ENCODE data around the gene TBL2.
"Not testable (repeated sequence)": the region's sequence is repeated elsewhere in the genome, so short reads cannot be mapped to it uniquely, and the experiment has no call there.

TBL2 gene

GRCh38 chr7:73541722-73542121 is 36.7 kb downstream of the TBL2 start:
- Histone ChIP-seq H3K27ac (no peak overlapping the region), H3K36me3 (peaks cover 83% of the 10 kb centered on the region), H3K4me3 (ENCODE audit: low read depth, low read length) (no peak overlapping the region), H3K27me3 (ENCODE audit: insufficient read depth, low read depth, severe bottlenecking) (no peaks in the 10 kb centered on the region), H3K9me3 (ENCODE audit: severe bottlenecking) (no peaks in the 10 kb centered on the region)
- DNase-seq = no peak
- TF ChIP-seq CTCF (IDR thresholded peaks at IDR 0.05; ENCODE audit: low read depth, low read length) = no peak

DNA sequence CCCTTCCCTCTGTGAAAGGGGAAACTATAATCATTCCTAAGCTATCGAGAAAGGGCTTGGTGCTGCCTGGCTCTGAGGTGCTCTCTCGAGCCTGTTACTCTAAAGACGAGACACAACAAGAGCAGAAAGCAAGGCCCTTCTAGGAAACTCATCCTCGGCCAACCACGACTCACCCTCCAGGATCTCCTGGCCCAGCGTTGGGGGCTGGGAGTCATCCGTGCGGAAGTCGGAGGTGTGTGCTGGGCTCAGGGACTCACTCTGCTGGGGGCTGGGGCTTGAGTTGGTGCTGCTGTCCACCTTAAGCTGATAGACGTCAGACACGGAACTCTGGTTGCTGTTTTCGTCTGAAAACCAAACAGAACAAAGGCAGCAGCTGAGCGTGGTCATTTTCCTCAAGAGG is 38.7 kb downstream of the TBL2 start:
- DNase-seq = no peak
- peaks cover 93% of the 10 kb centered on the region for H3K36me3 ChIP-seq
- H3K27ac ChIP-seq = no peak overlapping the region
- H3K27me3 ChIP-seq (ENCODE audit: insufficient read depth, low read depth, severe bottlenecking) = no peaks in the 10 kb centered on the region
- no peaks in the 10 kb centered on the region for H3K9me3 ChIP-seq (ENCODE audit: severe bottlenecking)
- no peak overlapping the region for H3K4me3 ChIP-seq (ENCODE audit: low read depth, low read length)
- no peak for TF ChIP-seq CTCF (IDR thresholded peaks at IDR 0.05; ENCODE audit: low read depth, low read length)

- not testable (repeated sequence) for H3K27ac ChIP-seq; H3K27me3 ChIP-seq (ENCODE audit: insufficient read depth, low read depth, severe bottlenecking); H3K4me3 ChIP-seq (ENCODE audit: low read depth, low read length); DNase-seq; H3K9me3 ChIP-seq (ENCODE audit: severe bottlenecking)
- peaks cover 90% of the 10 kb centered on the region for H3K36me3 ChIP-seq
Measured at GRCh38 chr7:73538510-73538909, 39.9 kb downstream of the TBL2 start.

DNA sequence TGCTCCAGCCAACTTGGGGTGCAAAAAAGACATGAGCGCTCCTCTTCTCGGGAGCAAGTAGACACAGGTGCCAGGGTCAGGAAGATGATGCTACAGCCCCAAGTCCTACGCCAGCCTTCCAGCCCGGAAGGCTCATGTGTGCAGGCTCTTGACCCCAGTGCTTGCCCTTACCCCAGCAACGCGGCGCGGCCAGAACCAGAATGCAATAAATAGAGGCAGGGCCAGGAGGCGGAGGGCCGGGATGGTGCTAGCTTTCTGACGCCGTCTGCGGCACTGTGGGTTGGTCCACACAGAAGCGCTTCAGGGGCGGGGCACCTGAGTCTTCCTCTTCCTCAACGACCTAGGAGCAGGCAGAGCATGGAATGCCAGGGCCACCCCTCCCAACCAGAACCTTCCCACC is 41.3 kb downstream of the TBL2 start:
- Histone ChIP-seq H3K4me3 (ENCODE audit: low read depth, low read length) (no peak overlapping the region), H3K27ac (no peak overlapping the region), H3K36me3 (peaks cover 87% of the 10 kb centered on the region), H3K27me3 (ENCODE audit: insufficient read depth, low read depth, severe bottlenecking) (no peaks in the 10 kb centered on the region), H3K9me3 (ENCODE audit: severe bottlenecking) (peaks cover 4% of the 10 kb centered on the region)
- DNase-seq = no peak
- no peak for TF ChIP-seq CTCF (IDR thresholded peaks at IDR 0.05; ENCODE audit: low read depth, low read length)

DNA sequence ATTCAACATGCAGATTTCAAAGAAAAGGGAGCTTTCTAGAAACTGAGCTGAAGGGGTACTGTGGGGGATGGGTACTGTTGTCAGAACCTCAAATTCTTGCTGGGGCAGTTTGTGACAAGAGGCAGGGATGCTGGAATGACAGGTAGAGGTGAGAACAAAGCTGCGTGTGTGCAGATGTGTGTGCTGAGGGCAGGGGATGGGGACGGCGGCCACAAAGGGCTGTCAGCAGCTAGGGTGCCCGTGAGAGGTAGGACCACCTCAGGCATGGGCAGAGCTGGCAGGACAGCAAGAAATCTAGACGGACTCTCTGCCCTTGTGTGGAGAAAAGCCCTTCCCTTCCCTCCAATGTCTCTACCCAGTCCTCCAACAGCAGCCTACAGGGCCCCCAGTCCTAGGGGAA is 41.9 kb downstream of the TBL2 start:
- no peak for TF ChIP-seq CTCF (IDR thresholded peaks at IDR 0.05; ENCODE audit: low read depth, low read length)
- no peak overlapping the region for H3K27ac ChIP-seq
- H3K9me3 ChIP-seq (ENCODE audit: severe bottlenecking) = peaks cover 4% of the 10 kb centered on the region
- no peak overlapping the region for H3K4me3 ChIP-seq (ENCODE audit: low read depth, low read length)
- peaks cover 83% of the 10 kb centered on the region for H3K36me3 ChIP-seq
- no peaks in the 10 kb centered on the region for H3K27me3 ChIP-seq (ENCODE audit: insufficient read depth, low read depth, severe bottlenecking)
- DNase-seq = no peak

DNA sequence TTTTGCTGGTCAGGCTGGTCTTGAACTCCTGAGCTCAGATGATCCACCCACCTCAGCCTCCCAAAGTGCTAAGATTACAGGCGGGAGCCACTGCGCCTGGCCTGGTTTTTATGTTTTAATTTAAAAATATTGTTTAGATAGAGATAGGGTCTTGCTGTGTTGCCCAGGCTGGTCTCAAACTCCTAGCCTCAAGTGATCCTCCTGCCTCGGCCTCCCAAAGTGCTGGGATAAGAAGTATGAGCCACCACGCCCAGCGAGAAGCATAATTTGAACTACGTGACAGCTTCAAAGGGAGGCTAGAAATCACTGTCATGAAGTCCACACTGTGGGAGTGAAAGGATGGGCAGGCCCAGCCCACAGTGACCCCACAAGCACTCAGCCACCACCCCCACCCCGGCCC is 42.5 kb downstream of the TBL2 start:
- not testable (repeated sequence) for DNase-seq
- H3K36me3 ChIP-seq = peaks cover 78% of the 10 kb centered on the region

DNA sequence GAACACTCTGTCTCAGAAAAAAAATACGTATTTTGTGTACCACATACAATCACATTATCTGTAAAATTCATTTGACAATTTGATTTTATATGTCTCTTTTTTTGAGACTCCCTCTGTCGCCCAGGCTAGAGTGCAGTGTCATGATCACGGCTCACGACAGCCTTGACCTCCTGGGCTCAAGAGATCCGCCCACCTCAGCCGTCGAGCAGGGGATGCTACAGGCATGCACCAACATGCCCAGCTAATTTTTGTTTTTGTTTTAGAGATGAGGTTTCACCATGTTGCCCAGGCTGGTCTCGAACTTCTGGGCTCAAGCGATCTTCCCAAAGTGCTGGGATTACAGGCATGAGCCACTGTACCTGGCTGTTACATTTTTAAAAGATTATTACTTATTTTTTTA is 44.6 kb downstream of the TBL2 start:
- no peak overlapping the region for H3K4me3 ChIP-seq (ENCODE audit: low read depth, low read length)
- no peak for TF ChIP-seq CTCF (IDR thresholded peaks at IDR 0.05; ENCODE audit: low read depth, low read length)
- H3K9me3 ChIP-seq (ENCODE audit: severe bottlenecking) = peaks cover 4% of the 10 kb centered on the region
- peaks cover 57% of the 10 kb centered on the region for H3K36me3 ChIP-seq
- H3K27ac ChIP-seq = peak overlapping the region; percentile 69
- H3K27me3 ChIP-seq (ENCODE audit: insufficient read depth, low read depth, severe bottlenecking) = no peaks in the 10 kb centered on the region
- DNase-seq = peak; percentile 41

More for the DNA sequence above, 42.5 kb downstream of the TBL2 start:
- not testable (repeated sequence) for H3K27ac ChIP-seq; H3K27me3 ChIP-seq (ENCODE audit: insufficient read depth, low read depth, severe bottlenecking); H3K4me3 ChIP-seq (ENCODE audit: low read depth, low read length); H3K9me3 ChIP-seq (ENCODE audit: severe bottlenecking)
